GM10248 (cell line): Measurements from ENCODE around the gene TSPAN19.

Experiments used
- CTCF ChIA-PET: fragments of 300-600 bp; sonication (Branson Sonifier 250); formaldehyde crosslinking; extraction: SDS; loops from one replicate; lab custom pipeline; 2021; ENCODE audit warnings: antibody characterized with exemption; lab: Yijun Ruan, JAX
- POLR2A ChIA-PET: fragments of 350-650 bp; sonication (Branson Sonifier 250); formaldehyde crosslinking; extraction: SDS; loops from one replicate; lab custom pipeline; 2020; ENCODE audit warnings: antibody characterized with exemption; lab: Yijun Ruan, JAX
- DNase-seq: peaks from one replicate; pipeline ENCODE4 v3.0.0; 2012; ENCODE audit errors: extremely low spot score
- CTCF ChIP-seq: IDR thresholded peaks from 2 replicates; pipeline ENCODE4 v1.5.1; 2012; ENCODE audit warnings: mild to moderate bottlenecking, low read depth; ENCODE audit errors: extremely low read depth, missing control alignments, control extremely low read depth

Gene TSPAN19

GRCh38 chr12:85036234-85036707 lies at the start of gene TSPAN19, which contains the start of gene LRRIQ1:
TSS of gene TSPAN19 (minus strand) at chr12:85036277. CDS start at chr12:85029946, 6,331 bp downstream.
TSS of gene LRRIQ1 (plus strand) at chr12:85036351. CDS start at chr12:85038177, 1,826 bp downstream.
- peak; percentile 57 for DNase-seq
- ChIA-PET CTCF (interaction anchor here (1.0 to 2.8 kb wide), 5 partner anchors 14 to 163 kb away, joined by 4 to 13 read pairs (median 5); no protein-coding TSS in a partner anchor), POLR2A (no interaction called here)
- TF ChIP-seq CTCF = no peak

- POLR2A ChIA-PET = no interaction called here
- CTCF ChIA-PET = interaction anchor here (1.0 to 1.2 kb wide), 2 partner anchors 8 to 26 kb away, joined by 3 read pairs; no protein-coding TSS in a partner anchor
- no peak for TF ChIP-seq CTCF
- DNase-seq = no peak
Measured at GRCh38 chr12:85085066-85085465, 49.0 kb upstream of the TSPAN19 start.

- ChIA-PET CTCF (interaction anchor here (0.7 to 2.4 kb wide), 9 partner anchors 9 to 790 kb away, joined by 3 to 22 read pairs (median 3); no protein-coding TSS in a partner anchor), POLR2A (no interaction called here)
- peak; percentile 12 for DNase-seq
- peak; percentile 28 for TF ChIP-seq CTCF
Measured at GRCh38 chr12:85076688-85077430, 40.8 kb upstream of the TSPAN19 start.

- CTCF ChIA-PET = no interaction called here
- no peak for DNase-seq
- POLR2A ChIA-PET = no interaction called here
- no peak for TF ChIP-seq CTCF
Measured at GRCh38 chr12:85072826-85073225, 36.7 kb upstream of the TSPAN19 start.

- TF ChIP-seq CTCF = no peak
- ChIA-PET POLR2A (interaction anchor here (0.6 kb wide), 1 partner anchor 796 kb away, joined by 3 read pairs; no protein-coding TSS in a partner anchor), CTCF (interaction anchor here (1.0 to 2.3 kb wide), 2 partner anchors 8 to 11 kb away, joined by 3 to 13 read pairs; no protein-coding TSS in a partner anchor)
- no peak for DNase-seq
Measured at GRCh38 chr12:85065837-85066482, 29.9 kb upstream of the TSPAN19 start.

- no peak for TF ChIP-seq CTCF
- POLR2A ChIA-PET = no interaction called here
- no peak for DNase-seq
- CTCF ChIA-PET = interaction anchor here (1.3 to 5.5 kb wide), 4 partner anchors 10 to 186 kb away, joined by 5 to 40 read pairs (median 14); no protein-coding TSS in a partner anchor
Measured at GRCh38 chr12:85060916-85061315, 24.8 kb upstream of the TSPAN19 start.
